HK-2 (cell line): ENCODE results near the gene TMEM61.
"Not testable (repeated sequence)": the region's sequence is repeated elsewhere in the genome, so short reads cannot be mapped to it uniquely, and the experiment has no call there.

ENCODE experiments used
- DNase-seq: peaks from one replicate; pipeline ENCODE4 v3.0.0-alpha.2; 2018; ENCODE audit not compliant: unreplicated experiment

The TMEM61 gene

GRCh38 chr1:54962612-54963395 is 17.6 kb upstream of the TMEM61 start:
- no peak for DNase-seq

- DNase-seq: not testable (repeated sequence)
Measured at GRCh38 chr1:54963829-54964228, 16.6 kb upstream of the TMEM61 start.

- DNase-seq: no peak
Measured at GRCh38 chr1:54965624-54966340, 14.6 kb upstream of the TMEM61 start.

GRCh38 chr1:54967372-54967771 is 13.1 kb upstream of the TMEM61 start:
- no peak for DNase-seq

- no peak for DNase-seq
Measured at GRCh38 chr1:54968551-54968950, 11.9 kb upstream of the TMEM61 start.

GRCh38 chr1:54969879-54970278 is 10.5 kb upstream of the TMEM61 start:
- no peak for DNase-seq

- no peak for DNase-seq
Measured at GRCh38 chr1:54970901-54971300, 9.5 kb upstream of the TMEM61 start.

GRCh38 chr1:54971317-54971791 is 9.1 kb upstream of the TMEM61 start:
- no peak for DNase-seq

- no peak for DNase-seq
Measured at GRCh38 chr1:54972436-54972835, 8.0 kb upstream of the TMEM61 start.

GRCh38 chr1:54973205-54973921 is 7.1 kb upstream of the TMEM61 start:
- DNase-seq: no peak

GRCh38 chr1:54975356-54976108 is 4.9 kb upstream of the TMEM61 start:
- DNase-seq: no peak

- DNase-seq: no peak
Measured at GRCh38 chr1:54976747-54977146, 3.7 kb upstream of the TMEM61 start.

- DNase-seq: no peak
Measured at GRCh38 chr1:54977533-54978297, 2.7 kb upstream of the TMEM61 start.

- no peak for DNase-seq
Measured at GRCh38 chr1:54978528-54979326, 1.7 kb upstream of the TMEM61 start.

- DNase-seq: no peak
Measured at GRCh38 chr1:54979327-54979891, 1.0 kb upstream of the TMEM61 start.

GRCh38 chr1:54980046-54980527 is 341 bp upstream of the TMEM61 start:
- no peak for DNase-seq

GRCh38 chr1:54981466-54981865 is 1.0 kb downstream of the TMEM61 start:
- no peak for DNase-seq

GRCh38 chr1:54982739-54983138 is 2.3 kb downstream of the TMEM61 start:
- DNase-seq: no peak

GRCh38 chr1:54984131-54984842 is 3.9 kb downstream of the TMEM61 start:
- DNase-seq: no peak
